H9 (cell line): ENCODE measurements around the gene TMEM178B. TPM values are rescaled to one million over a fixed set of nuclear protein-coding genes. Genes with fewer than 3 reads are reported as not detected.

Experiments
- DNase-seq: peaks from one replicate; pipeline ENCODE4 v3.0.0-alpha.2; 2017
- H2AFZ ChIP-seq: one replicate; pipeline ENCODE4 v1.6.1; 2013; ENCODE audit warnings: mild to moderate bottlenecking, low read length, control low read depth, moderate library complexity
- H2AK5ac ChIP-seq: 2 replicates; pipeline ENCODE4 v1.6.1; 2013; ENCODE audit warnings: low read length, control low read depth, mixed read lengths; ENCODE audit not compliant: insufficient read length
- H2BK120ac ChIP-seq: one replicate; pipeline ENCODE4 v1.6.1; 2013; ENCODE audit warnings: low read depth, mild to moderate bottlenecking, low read length, control low read depth, inconsistent platforms; ENCODE audit not compliant: poor library complexity, severe bottlenecking
- H2BK12ac ChIP-seq: 2 replicates; pipeline ENCODE4 v1.6.1; 2013; ENCODE audit warnings: low read length, control low read depth, mixed read lengths, low read depth; ENCODE audit not compliant: insufficient read length
- H2BK15ac ChIP-seq: 2 replicates; pipeline ENCODE4 v1.6.1; 2013; ENCODE audit warnings: low read depth, low read length, control low read depth
- H2BK20ac ChIP-seq: one replicate; pipeline ENCODE4 v1.6.1; 2013; ENCODE audit warnings: low read depth, mild to moderate bottlenecking, low read length, control low read depth, inconsistent platforms; ENCODE audit not compliant: poor library complexity, severe bottlenecking
- H2BK5ac ChIP-seq: 2 replicates; pipeline ENCODE4 v1.6.1; 2013; ENCODE audit warnings: low read length, control low read depth, mixed read lengths; ENCODE audit not compliant: insufficient read length
- H3K14ac ChIP-seq: 2 replicates; pipeline ENCODE4 v1.6.1; 2013; ENCODE audit warnings: low read length, control low read depth; ENCODE audit not compliant: insufficient read depth
- H3K18ac ChIP-seq: 2 replicates; pipeline ENCODE4 v1.6.1; 2013; ENCODE audit warnings: low read depth, mild to moderate bottlenecking, mixed read lengths, low read length, control low read depth; ENCODE audit not compliant: insufficient read length
- H3K23ac ChIP-seq: 2 replicates; pipeline ENCODE4 v1.6.1; 2013; ENCODE audit warnings: low read length, control low read depth, mixed read lengths, low read depth; ENCODE audit not compliant: insufficient read length
- H3K23me2 ChIP-seq: 2 replicates; pipeline ENCODE4 v1.6.1; 2013; ENCODE audit warnings: low read depth, mild to moderate bottlenecking, mixed read lengths, low read length, control low read depth; ENCODE audit not compliant: insufficient read length, poor library complexity, severe bottlenecking
- H3K27ac ChIP-seq: 2 replicates; pipeline ENCODE4 v1.5.1; 2013; ENCODE audit warnings: low read length, control low read depth, mixed read lengths, low read depth; ENCODE audit not compliant: insufficient read length
- H3K27me3 ChIP-seq: 2 replicates; pipeline ENCODE4 v1.6.1; 2013; ENCODE audit warnings: low read length, control low read depth, inconsistent platforms; ENCODE audit not compliant: insufficient read depth
- H3K4ac ChIP-seq: 2 replicates; pipeline ENCODE4 v1.6.1; 2013; ENCODE audit warnings: low read depth, mild to moderate bottlenecking, control low read depth, inconsistent platforms, low read length, moderate library complexity
- H3K4me1 ChIP-seq: 2 replicates; pipeline ENCODE4 v1.6.1; 2013; ENCODE audit warnings: low read length, control low read depth, inconsistent platforms; ENCODE audit not compliant: insufficient read depth
- H3K4me2 ChIP-seq: 2 replicates; pipeline ENCODE4 v1.6.1; 2013; ENCODE audit warnings: low read length, control low read depth, mixed read lengths; ENCODE audit not compliant: insufficient read length, insufficient read depth
- H3K56ac ChIP-seq: 2 replicates; pipeline ENCODE4 v1.6.1; 2013; ENCODE audit warnings: low read depth, mild to moderate bottlenecking, mixed read lengths, low read length, control low read depth; ENCODE audit not compliant: insufficient read length
- H3K79me1 ChIP-seq: 2 replicates; pipeline ENCODE4 v1.6.1; 2013; ENCODE audit warnings: low read depth, mild to moderate bottlenecking, moderate library complexity, low read length, control low read depth, inconsistent platforms; ENCODE audit not compliant: insufficient read depth, poor library complexity, severe bottlenecking
- H3K79me2 ChIP-seq: 2 replicates; pipeline ENCODE4 v1.6.1; 2013; ENCODE audit warnings: low read length, control low read depth, inconsistent platforms; ENCODE audit not compliant: insufficient read depth
- H3K9ac ChIP-seq: 2 replicates; pipeline ENCODE4 v1.6.1; 2013; ENCODE audit warnings: low read length, control low read depth, mixed read lengths; ENCODE audit not compliant: insufficient read length; ENCODE audit errors: extremely low read depth
- H3K9me3 ChIP-seq: one replicate; pipeline ENCODE4 v1.6.1; 2013; ENCODE audit warnings: low read depth, low read length, inconsistent platforms; ENCODE audit not compliant: control insufficient read depth
- H3T11ph ChIP-seq: one replicate; pipeline ENCODE4 v1.6.1; 2013; ENCODE audit warnings: mild to moderate bottlenecking, low read length, control low read depth, inconsistent platforms
- H4K20me1 ChIP-seq: one replicate; pipeline ENCODE4 v1.6.1; 2013; ENCODE audit not compliant: control insufficient read depth, insufficient read length, insufficient read depth
- H4K5ac ChIP-seq: 2 replicates; pipeline ENCODE4 v1.6.1; 2013; ENCODE audit warnings: low read depth, mild to moderate bottlenecking, mixed read lengths, low read length, control low read depth; ENCODE audit not compliant: insufficient read length
- H4K8ac ChIP-seq: replicated peaks from 2 replicates; pipeline ENCODE4 v1.6.1; 2013; ENCODE audit warnings: low read length, control low read depth, mixed read lengths, low read depth; ENCODE audit not compliant: insufficient read length
- H4K91ac ChIP-seq: 2 replicates; pipeline ENCODE4 v1.6.1; 2013; ENCODE audit warnings: low read depth, mild to moderate bottlenecking, moderate library complexity, mixed read lengths, low read length, control low read depth; ENCODE audit not compliant: insufficient read length
- H3K27ac Mint-ChIP-seq, 3 experiments: 2 replicates in 2 of 3; 3 replicates in 1 of 3; pipeline ENCODE4 v1.8.0; 2020 to 2021; ENCODE audit warnings: mixed read lengths in 3 of 3, mild to moderate bottlenecking in 1 of 3, moderate library complexity in 1 of 3
- H3K27me3 Mint-ChIP-seq: 2 replicates; pipeline ENCODE4 v1.8.0; 2021; ENCODE audit warnings: low read depth, mild to moderate bottlenecking, moderate library complexity, mixed read lengths
- H3K36me3 Mint-ChIP-seq, 3 experiments: 2 replicates in 2 of 3; 3 replicates in 1 of 3; pipeline ENCODE4 v1.8.0; 2020 to 2021; ENCODE audit warnings: low read depth in 3 of 3, mixed read lengths in 3 of 3; ENCODE audit not compliant: insufficient read depth in 1 of 3
- H3K4me1 Mint-ChIP-seq, 2 experiments: 2 replicates each; pipeline ENCODE4 v1.8.0; 2020; ENCODE audit warnings: mixed read lengths in 2 of 2
- H3K4me3 Mint-ChIP-seq, 2 experiments: 2 replicates in 1 of 2; 3 replicates in 1 of 2; pipeline ENCODE4 v1.8.0; 2020 to 2021; ENCODE audit warnings: mild to moderate bottlenecking in 2 of 2, mixed read lengths in 2 of 2, moderate library complexity in 1 of 2
- H3K9me3 Mint-ChIP-seq, 2 experiments: 2 replicates in 1 of 2; 3 replicates in 1 of 2; pipeline ENCODE4 v1.8.0; 2020; ENCODE audit warnings: mild to moderate bottlenecking in 2 of 2, mixed read lengths in 2 of 2, moderate library complexity in 1 of 2
- CTCF ChIP-seq: fragments of 200-600 bp; sonication (generic); conservative IDR thresholded peaks from 3 replicates; pipeline ENCODE4 v1.8.0; 2021; ENCODE audit warnings: antibody characterized with exemption, mild to moderate bottlenecking
- WGBS: extraction: QIAGEN DNeasy Blood & Tissue Kit; methylation state at CpG from one replicate; pipeline ENCODE4 v1.1.7; 2013; ENCODE audit warnings: missing lambda C conversion rate, low lambda C conversion rate, mixed read lengths; ENCODE audit not compliant: insufficient read length; ENCODE audit errors: extremely low coverage; 5-methylcytosine and 5-hydroxymethylcytosine counted together
- total RNA-seq: library from RNA; stranded (reverse); gene quantifications from 2 replicates; pipeline ENCODE4 v1.2.1, GENCODE V29; 2021

Gene TMEM178B
- total RNA-seq, 1 experiment from 2014 or later, result 11.3 TPM

- H2BK12ac ChIP-seq, result no peak overlapping the region
- no peaks in the 10 kb centered on the region for H3K79me2 ChIP-seq
- H3K4me2 ChIP-seq, result no peak overlapping the region
- no CpG with 5 or more reads among the region's 4 CpGs for WGBS
- no peak overlapping the region for H2BK15ac ChIP-seq
- H3K56ac ChIP-seq, result no peak overlapping the region
- no peaks in the 10 kb centered on the region for H3K27me3 ChIP-seq
- H2BK120ac ChIP-seq, result no peak overlapping the region
- H3K14ac ChIP-seq, result no peak overlapping the region
- H3K27ac Mint-ChIP-seq, result no peak overlapping the region
- H3K18ac ChIP-seq, result no peak overlapping the region
- no peak overlapping the region for H3K27ac ChIP-seq
- no peak overlapping the region for H2AFZ ChIP-seq
- no peaks in the 10 kb centered on the region for H3K9me3 ChIP-seq
- no peaks in the 10 kb centered on the region for H4K20me1 ChIP-seq
- no peak overlapping the region for H3K23ac ChIP-seq
- H3K36me3 Mint-ChIP-seq, result no peaks in the 10 kb centered on the region; a peak in 1 of 7 replicates
- H3K4me3 Mint-ChIP-seq, result no peak overlapping the region
- no peak overlapping the region for H2BK5ac ChIP-seq
- H3K4me1 Mint-ChIP-seq, result peaks cover 29 to 37% of the 10 kb centered on the region in 2 experiments
- no peak overlapping the region for H3K4ac ChIP-seq
- H3K79me1 ChIP-seq, result no peaks in the 10 kb centered on the region
- H3K4me1 ChIP-seq, result peaks cover 9% of the 10 kb centered on the region; the same call in 1 of the 2 replicates
- no peaks in the 10 kb centered on the region for H3K27me3 Mint-ChIP-seq
- no peak overlapping the region for H4K91ac ChIP-seq
- no peak overlapping the region for H2AK5ac ChIP-seq
- H2BK20ac ChIP-seq, result no peak overlapping the region
- H3K9me3 Mint-ChIP-seq, result no peaks in the 10 kb centered on the region
- H3K9ac ChIP-seq, result no peak overlapping the region
- H4K8ac ChIP-seq, result no peak overlapping the region
- DNase-seq, result no peak
- TF ChIP-seq CTCF, result no peak
- H3T11ph ChIP-seq, result no peak overlapping the region
- no peaks in the 10 kb centered on the region for H3K23me2 ChIP-seq
- no peak overlapping the region for H4K5ac ChIP-seq
Observed at GRCh38 chr7:141361960-141362359, 288.1 kb downstream of the TMEM178B start.
